ENCODE measurements around the gene DHX36. TPM values are rescaled to one million over a fixed set of nuclear protein-coding genes. Genes with fewer than 3 reads are reported as not detected.
A peak's percentile ranks its signal among the peaks of the same experiment; 100 is the strongest.

DHX36 gene
- total RNA-seq, 2 donors from 2014 or later, result 40.7 to 51.8 TPM

DNA sequence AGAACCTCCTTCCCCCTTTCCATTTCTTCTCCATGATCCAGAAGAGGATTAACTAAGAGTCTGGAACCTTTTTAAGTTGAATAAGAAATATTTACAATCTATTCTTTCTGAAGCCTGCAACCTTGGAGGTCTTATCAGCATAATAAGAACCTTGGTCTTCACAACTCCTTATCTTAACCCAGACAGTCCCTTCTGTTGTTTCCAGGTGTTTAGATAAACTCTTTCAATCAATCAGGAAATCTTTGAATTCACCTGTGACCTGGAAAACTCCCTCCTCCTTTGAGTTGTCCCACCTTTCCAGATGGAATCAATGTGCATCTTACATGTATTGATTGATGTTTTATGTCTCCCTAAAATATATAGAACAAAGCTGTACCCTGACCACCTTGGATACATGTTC is 3.6 kb upstream of the DHX36 start:
- H3K9me3 ChIP-seq, result no peaks in the 10 kb centered on the region
- H3K27ac ChIP-seq, result no peak overlapping the region
- no peak overlapping the region for H3K9ac ChIP-seq (ENCODE audit: low read depth in 2 of 2, low read length in 2 of 2)
- no peak for DNase-seq
- H3K4me1 ChIP-seq, result no peaks in the 10 kb centered on the region
- H3K4me3 ChIP-seq, result no peak overlapping the region
- intact Hi-C loops (cut with DNase I), result loop anchor here (10.0 kb wide), 1 partner anchor 203 kb away; the partner anchor contains the start of gene ARHGEF26
- TF ChIP-seq CTCF (IDR thresholded peaks at IDR 0.05), result no peak
- no peaks in the 10 kb centered on the region for H3K27me3 ChIP-seq
- no peaks in the 10 kb centered on the region for H3K36me3 ChIP-seq

- H3K27ac ChIP-seq, result peak overlapping the region; percentile 90
- no peaks in the 10 kb centered on the region for H3K27me3 ChIP-seq
- H3K36me3 ChIP-seq, result no peaks in the 10 kb centered on the region
- peak overlapping the region in 1 of 2 donors; percentile 80 for H3K9ac ChIP-seq (ENCODE audit: low read depth in 2 of 2, low read length in 2 of 2)
- TF ChIP-seq CTCF (IDR thresholded peaks at IDR 0.05), result no peak
- intact Hi-C loops (cut with DNase I), result loop anchor here (10.0 kb wide), 1 partner anchor 200 kb away; the partner anchor contains the start of gene ARHGEF26
- H3K4me3 ChIP-seq, result peak overlapping the region; percentile 64
- H3K4me1 ChIP-seq, result peaks cover 6% of the 10 kb centered on the region
- no peak for DNase-seq
- no peaks in the 10 kb centered on the region for H3K9me3 ChIP-seq
Observed at GRCh38 chr3:154324919-154325318, 632 bp upstream of the DHX36 start.

GRCh38 chr3:154316974-154317767 is 7.1 kb downstream of the DHX36 start:
- no peaks in the 10 kb centered on the region for H3K27me3 ChIP-seq
- H3K9ac ChIP-seq (ENCODE audit: low read depth in 2 of 2, low read length in 2 of 2), result no peak overlapping the region
- no peaks in the 10 kb centered on the region for H3K9me3 ChIP-seq
- DNase-seq, result no peak
- H3K4me1 ChIP-seq, result peaks cover 1% of the 10 kb centered on the region
- H3K27ac ChIP-seq, result no peak overlapping the region
- intact Hi-C loops (cut with DNase I), result no loop called here
- no peak for TF ChIP-seq CTCF (IDR thresholded peaks at IDR 0.05)
- peaks cover 5% of the 10 kb centered on the region for H3K36me3 ChIP-seq
- no peak overlapping the region for H3K4me3 ChIP-seq

- no peak overlapping the region for H3K9ac ChIP-seq (ENCODE audit: low read depth in 2 of 2, low read length in 2 of 2)
- no peak overlapping the region for H3K4me3 ChIP-seq
- H3K36me3 ChIP-seq, result peaks cover 5% of the 10 kb centered on the region
Observed at GRCh38 chr3:154314152-154314551, 10.1 kb downstream of the DHX36 start.

DNA sequence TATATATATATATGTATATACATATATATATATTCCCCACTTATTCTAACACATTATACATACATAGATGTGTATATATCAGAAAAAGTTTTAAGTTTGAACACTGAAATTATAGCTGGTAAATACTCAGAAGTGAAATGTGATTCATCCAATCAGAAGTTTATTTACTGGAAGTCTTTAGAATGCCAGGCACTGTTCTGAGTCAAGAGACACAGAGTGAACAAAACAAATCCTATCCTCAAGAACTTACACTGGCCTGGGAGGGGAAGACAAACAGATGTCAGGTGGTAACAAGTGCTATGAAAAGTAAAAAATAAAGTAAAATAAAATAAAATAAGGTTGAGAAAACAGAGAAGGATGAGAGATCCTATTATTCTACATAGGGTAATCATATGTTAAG is 13.4 kb downstream of the DHX36 start:
- Histone ChIP-seq H3K27ac (no peak overlapping the region), H3K4me3 (no peak overlapping the region), H3K36me3 (peaks cover 5% of the 10 kb centered on the region), H3K4me1 (no peaks in the 10 kb centered on the region), H3K9ac (ENCODE audit: low read depth in 2 of 2, low read length in 2 of 2) (no peak overlapping the region), H3K9me3 (no peaks in the 10 kb centered on the region), H3K27me3 (no peaks in the 10 kb centered on the region)
- no peak for DNase-seq
- TF ChIP-seq CTCF (IDR thresholded peaks at IDR 0.05), result no peak
- intact Hi-C loops (cut with DNase I), result no loop called here

More at GRCh38 chr3:154314152-154314551, 10.1 kb downstream of the DHX36 start:
- DNase-seq, result no peak
- H3K4me1 ChIP-seq, result no peaks in the 10 kb centered on the region
- TF ChIP-seq CTCF (IDR thresholded peaks at IDR 0.05), result no peak
- intact Hi-C loops (cut with DNase I), result no loop called here
- H3K9me3 ChIP-seq, result no peaks in the 10 kb centered on the region
- H3K27me3 ChIP-seq, result no peaks in the 10 kb centered on the region
- H3K27ac ChIP-seq, result no peak overlapping the region

All from colonic mucosa (tissue), 4 donors.